NCI-H510A (cell line): ENCODE measurements around the gene SGSM2.
"Not testable (repeated sequence)": the region's sequence is repeated elsewhere in the genome, so short reads cannot be mapped to it uniquely, and the experiment has no call there.

Source experiments
- DNase-seq: peaks from one replicate; lab custom pipeline; 2025; lab: John Stamatoyannopoulos, UW

SGSM2 gene, protein sequence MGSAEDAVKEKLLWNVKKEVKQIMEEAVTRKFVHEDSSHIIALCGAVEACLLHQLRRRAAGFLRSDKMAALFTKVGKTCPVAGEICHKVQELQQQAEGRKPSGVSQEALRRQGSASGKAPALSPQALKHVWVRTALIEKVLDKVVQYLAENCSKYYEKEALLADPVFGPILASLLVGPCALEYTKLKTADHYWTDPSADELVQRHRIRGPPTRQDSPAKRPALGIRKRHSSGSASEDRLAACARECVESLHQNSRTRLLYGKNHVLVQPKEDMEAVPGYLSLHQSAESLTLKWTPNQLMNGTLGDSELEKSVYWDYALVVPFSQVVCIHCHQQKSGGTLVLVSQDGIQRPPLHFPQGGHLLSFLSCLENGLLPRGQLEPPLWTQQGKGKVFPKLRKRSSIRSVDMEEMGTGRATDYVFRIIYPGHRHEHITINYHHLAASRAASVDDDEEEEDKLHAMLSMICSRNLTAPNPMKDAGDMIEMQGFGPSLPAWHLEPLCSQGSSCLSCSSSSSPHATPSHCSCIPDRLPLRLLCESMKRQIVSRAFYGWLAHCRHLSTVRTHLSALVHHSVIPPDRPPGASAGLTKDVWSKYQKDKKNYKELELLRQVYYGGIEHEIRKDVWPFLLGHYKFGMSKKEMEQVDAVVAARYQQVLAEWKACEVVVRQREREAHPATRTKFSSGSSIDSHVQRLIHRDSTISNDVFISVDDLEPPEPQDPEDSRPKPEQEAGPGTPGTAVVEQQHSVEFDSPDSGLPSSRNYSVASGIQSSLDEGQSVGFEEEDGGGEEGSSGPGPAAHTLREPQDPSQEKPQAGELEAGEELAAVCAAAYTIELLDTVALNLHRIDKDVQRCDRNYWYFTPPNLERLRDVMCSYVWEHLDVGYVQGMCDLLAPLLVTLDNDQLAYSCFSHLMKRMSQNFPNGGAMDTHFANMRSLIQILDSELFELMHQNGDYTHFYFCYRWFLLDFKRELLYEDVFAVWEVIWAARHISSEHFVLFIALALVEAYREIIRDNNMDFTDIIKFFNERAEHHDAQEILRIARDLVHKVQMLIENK

DNA sequence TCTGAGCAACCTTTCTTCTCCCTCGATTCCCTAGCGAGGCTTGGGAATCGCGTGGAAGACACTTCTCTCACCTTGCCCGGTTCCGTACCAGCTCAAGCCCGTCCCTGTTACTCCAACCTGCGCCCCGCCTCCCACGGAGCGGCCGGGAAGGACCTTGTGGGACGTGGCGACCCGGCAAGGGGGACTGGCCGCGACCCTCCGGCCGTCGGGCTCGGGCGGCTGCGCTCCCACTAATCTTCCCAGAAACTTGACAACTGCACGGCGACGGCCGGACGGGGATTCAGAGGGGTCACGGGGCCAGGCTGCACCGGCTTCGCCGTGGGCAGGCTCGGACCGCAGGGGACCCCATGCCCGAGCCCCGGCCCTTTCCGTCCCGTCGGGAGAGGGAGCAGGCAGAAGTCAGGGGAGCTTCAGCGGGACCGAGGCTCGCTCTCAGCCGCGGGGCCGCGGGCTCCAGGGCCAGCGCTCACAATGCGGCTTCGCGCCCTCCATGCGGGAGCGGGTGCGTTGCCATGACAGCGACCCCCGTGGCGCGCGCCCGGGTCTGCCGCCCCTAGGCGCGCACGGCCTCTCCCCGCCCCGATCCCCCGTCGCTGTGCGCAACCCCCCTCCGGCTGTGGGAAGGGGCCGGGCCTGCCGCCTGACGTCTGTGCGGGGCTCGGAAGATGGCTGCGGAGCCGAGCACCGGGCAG is at the start of gene SGSM2:
Gene SGSM2 (plus strand): TSS at position 650 of the 692 bp plus-strand sequence. CDS start 188 bp downstream, outside the sequence.
- peak; percentile 17 for DNase-seq

- DNase-seq = no peak
Observed at GRCh38 chr17:2289878-2290478, 47.3 kb upstream of the SGSM2 start.

- no peak for DNase-seq
Observed at GRCh38 chr17:2292100-2292499, 45.2 kb upstream of the SGSM2 start.

DNA sequence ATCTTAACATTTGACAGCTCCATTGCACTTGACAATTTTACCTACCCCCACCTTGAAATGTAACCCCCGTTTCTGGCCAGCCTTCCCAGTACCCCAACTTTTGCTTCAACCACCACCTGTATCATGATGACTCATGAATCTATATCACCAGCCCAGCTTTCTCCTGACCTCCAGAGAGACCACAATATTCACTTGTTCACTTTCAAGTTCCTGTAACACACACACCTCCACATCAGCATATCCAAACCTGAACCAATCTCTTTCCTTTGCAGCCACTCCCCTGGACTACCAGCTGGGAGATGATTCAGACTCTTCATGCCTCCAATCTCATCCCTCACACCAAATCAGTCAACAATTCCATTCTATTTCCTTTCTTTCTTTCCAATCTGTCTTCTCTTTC is 41.7 kb upstream of the SGSM2 start:
- DNase-seq = no peak

- DNase-seq = no peak
Observed at GRCh38 chr17:2297023-2297422, 40.3 kb upstream of the SGSM2 start.

GRCh38 chr17:2299136-2299535 is 38.2 kb upstream of the SGSM2 start:
- no peak for DNase-seq

GRCh38 chr17:2299756-2300155 is 37.5 kb upstream of the SGSM2 start:
- DNase-seq = no peak

DNA sequence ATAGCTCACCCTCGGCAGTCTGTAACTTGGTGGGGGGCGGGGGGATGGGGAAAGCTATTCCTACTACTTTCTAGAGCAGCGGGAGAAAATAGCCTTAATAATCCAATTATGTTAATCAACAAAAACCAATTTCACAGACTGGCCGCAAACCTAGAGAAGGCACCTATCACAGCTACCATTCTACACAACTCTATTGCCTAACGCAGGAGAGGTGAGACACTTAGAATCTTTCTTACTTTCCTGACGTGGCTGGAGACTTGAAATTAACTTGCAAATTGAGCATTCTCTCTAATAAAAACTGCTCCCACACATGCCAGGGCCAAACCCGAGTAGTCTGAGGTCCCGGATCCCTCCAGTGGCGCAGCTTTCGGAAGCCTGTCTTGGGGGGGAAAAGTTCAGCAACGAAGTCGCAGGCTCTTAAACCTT is 34.5 kb upstream of the SGSM2 start:
- no peak for DNase-seq

GRCh38 chr17:2303204-2304188 is 33.8 kb upstream of the SGSM2 start, which contains the start of the genes SMG6 and SRR:
Gene SMG6 (minus strand): TSS chr17:2303785. CDS start chr17:2303720, 65 bp downstream.
Gene SRR (plus strand): TSS chr17:2303950. CDS start chr17:2315561, 11,611 bp downstream.
- peak; percentile 68 for DNase-seq

DNA sequence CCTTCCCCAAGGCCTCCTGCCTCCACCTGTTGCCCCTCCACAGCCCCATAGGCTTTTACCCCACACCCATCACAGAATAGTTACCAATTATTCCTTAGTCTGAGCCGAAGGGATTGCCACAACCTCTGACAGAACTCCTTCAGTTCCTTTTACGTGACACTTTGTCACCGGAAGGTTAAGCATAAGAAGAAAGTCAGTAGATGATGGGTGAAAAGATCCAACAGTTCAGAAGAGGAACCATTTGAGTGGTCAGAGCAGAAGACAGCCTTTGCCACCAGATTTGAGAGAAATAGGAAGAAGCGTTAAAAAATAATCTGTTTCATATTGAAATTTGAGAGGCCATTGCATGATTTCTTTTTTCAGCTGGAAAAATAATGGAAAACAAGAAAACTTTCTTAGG is 32.4 kb upstream of the SGSM2 start:
- DNase-seq = no peak

- DNase-seq = no peak
Observed at GRCh38 chr17:2309338-2310154, 27.8 kb upstream of the SGSM2 start.

DNA sequence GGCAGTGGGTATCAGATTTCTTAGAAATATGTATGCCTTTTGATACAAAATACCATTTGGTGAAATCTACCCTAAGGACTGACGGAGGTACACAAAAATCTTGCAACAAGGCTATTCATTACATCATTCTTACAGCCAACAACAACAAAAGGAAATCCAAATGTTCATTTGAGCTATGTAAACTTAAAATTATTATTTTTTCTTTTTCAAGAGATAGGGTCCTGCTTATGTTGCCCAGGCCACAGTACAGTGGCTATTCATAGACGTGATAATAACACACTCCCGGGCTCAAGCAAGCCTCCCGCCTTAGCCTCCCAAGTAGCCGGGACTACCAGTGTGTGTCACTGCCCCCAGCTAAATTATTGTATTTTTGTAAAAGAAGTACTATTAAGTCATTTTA is 24.6 kb upstream of the SGSM2 start:
- no peak for DNase-seq

DNA sequence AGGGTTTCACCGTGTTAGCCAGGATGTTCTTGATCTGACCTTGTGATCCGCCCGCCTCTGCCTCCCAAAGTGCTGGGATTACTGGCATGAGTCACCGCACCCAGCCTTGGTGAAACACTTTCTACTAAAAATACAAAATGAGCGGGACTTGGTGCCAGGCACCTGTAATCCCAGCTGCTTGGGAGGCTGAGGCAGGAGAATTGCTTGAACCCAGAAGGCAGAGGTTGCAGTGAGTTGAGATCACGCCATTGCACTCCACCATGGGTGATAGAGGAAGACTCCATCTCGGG is 20.4 kb upstream of the SGSM2 start:
- not testable (repeated sequence) for DNase-seq

DNA sequence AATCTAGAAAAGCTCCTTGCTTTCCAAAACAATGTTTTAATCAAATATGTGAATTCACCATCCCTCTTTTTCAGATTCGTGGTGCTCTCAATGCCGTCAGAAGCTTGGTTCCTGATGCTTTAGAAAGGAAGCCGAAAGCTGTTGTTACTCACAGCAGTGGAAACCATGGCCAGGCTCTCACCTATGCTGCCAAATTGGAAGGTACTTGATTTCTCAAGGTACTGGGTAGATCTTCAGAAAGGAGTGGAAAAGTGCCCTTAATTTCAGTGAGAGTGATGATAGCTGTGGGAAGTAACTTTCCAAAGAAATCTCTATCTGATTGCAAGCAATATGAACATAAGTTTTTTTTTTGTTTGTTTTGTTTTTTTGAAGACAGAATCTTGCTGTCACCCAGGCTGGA is 19.5 kb upstream of the SGSM2 start:
- DNase-seq = no peak

DNA sequence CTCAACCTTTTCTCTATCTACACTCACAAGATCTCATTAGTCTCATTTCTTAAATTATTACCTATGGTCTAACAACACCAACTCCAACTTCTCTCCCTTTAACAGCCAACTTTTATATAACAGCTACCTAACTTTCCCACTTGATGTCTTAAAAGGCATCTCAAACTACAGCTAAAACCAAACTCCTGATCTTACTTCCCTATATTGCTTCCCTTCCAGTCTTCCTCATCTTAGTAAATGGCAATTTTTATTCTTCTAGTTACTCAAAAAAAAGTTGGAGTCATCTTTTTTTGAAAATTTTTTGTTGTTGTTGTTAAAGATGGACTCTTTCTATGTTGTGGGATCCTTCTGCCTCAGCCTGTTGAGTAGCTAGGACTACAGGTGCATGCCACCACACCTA is 18.2 kb upstream of the SGSM2 start:
- no peak for DNase-seq

GRCh38 chr17:2321399-2321798 is 15.9 kb upstream of the SGSM2 start:
- no peak for DNase-seq

DNA sequence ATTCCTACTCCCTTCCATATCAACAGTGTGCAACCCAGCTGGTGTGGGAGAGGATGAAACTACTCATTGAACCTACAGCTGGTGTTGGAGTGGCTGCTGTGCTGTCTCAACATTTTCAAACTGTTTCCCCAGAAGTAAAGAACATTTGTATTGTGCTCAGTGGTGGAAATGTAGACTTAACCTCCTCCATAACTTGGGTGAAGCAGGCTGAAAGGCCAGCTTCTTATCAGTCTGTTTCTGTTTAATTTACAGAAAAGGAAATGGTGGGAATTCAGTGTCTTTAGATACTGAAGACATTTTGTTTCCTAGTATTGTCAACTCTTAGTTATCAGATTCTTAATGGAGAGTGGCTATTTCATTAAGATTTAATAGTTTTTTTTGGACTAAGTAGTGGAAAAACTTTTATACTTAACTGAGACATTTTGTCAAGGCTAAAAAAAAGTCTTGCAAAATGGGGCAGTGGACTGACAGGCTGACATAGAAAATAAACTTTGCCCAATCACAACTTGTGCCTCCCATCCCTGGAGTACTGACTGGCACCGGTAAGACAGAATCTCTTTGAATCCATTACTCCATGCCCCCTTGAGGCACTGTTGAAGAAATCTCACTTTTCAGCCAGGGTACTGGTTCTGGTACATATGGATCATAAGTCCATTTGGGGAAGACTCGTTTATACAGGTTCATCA is 13.5 kb upstream of the SGSM2 start:
- DNase-seq = no peak

GRCh38 chr17:2331303-2331702 is 6.0 kb upstream of the SGSM2 start:
- DNase-seq = no peak

- no peak for DNase-seq
Observed at GRCh38 chr17:2335726-2336214, 1.5 kb upstream of the SGSM2 start.
